Measurements from ENCODE around the gene FBXO42. TPM values are rescaled to one million over a fixed set of nuclear protein-coding genes. Genes with fewer than 3 reads are reported as not detected.

FBXO42 gene
- total RNA-seq, 1 donor from 2014 or later = 27.3 TPM

GRCh38 chr1:16202281-16203210 lies 149.7 kb downstream of the FBXO42 start:
- intact Hi-C loops (cut with DNase I) = loop anchor here (5.0 kb wide), 1 partner anchor 965 kb away; no protein-coding TSS in a partner anchor
- DNase-seq (ENCODE audit: low spot score) (no peak), ATAC-seq (no peak)

- no peak for DNase-seq (ENCODE audit: low spot score)
- intact Hi-C loops (cut with DNase I) = loop anchor here (5.0 kb wide), 1 partner anchor 968 kb away; no protein-coding TSS in a partner anchor
- ATAC-seq = no peak
These were observed 152.6 kb downstream of the FBXO42 start for GRCh38 chr1:16199700-16200099.

- intact Hi-C loops (cut with DNase I) = no loop called here
- no peak for ATAC-seq
- DNase-seq (ENCODE audit: low spot score) = no peak
These were observed 153.2 kb downstream of the FBXO42 start for GRCh38 chr1:16199157-16199501.

GRCh38 chr1:16198444-16199156 lies 153.7 kb downstream of the FBXO42 start:
- no peak for DNase-seq (ENCODE audit: low spot score)
- intact Hi-C loops (cut with DNase I) = no loop called here

GRCh38 chr1:16196874-16197273 lies 155.4 kb downstream of the FBXO42 start:
- DNase-seq (ENCODE audit: low spot score) (no peak), ATAC-seq (no peak)
- intact Hi-C loops (cut with DNase I) = no loop called here

More at GRCh38 chr1:16198444-16199156, 153.7 kb downstream of the FBXO42 start:
- ATAC-seq = no peak

Other genes starting within 250 kb of the FBXO42 start
- 31.3 TPM for gene EPHA2, start 196.4 kb downstream of the FBXO42 start, total RNA-seq
- 4.6 TPM for gene ARHGEF19, start 139.8 kb downstream of the FBXO42 start, total RNA-seq
- gene CPLANE2, start 115.3 kb downstream of the FBXO42 start, total RNA-seq = 9.8 TPM
- gene SZRD1, start 14.8 kb upstream of the FBXO42 start, total RNA-seq = 99.4 TPM
- gene SPATA21, start 84.9 kb upstream of the FBXO42 start, total RNA-seq = 0.49 TPM
- gene NECAP2, start 88.2 kb upstream of the FBXO42 start, total RNA-seq = 52.9 TPM
- 13,769 TPM for gene RNU1-1, start 161.8 kb upstream of the FBXO42 start, total RNA-seq

Measured in sciatic nerve (tissue), 2 donors.